Prostate gland (tissue), 2 donors: ENCODE results near the gene POT1.

ENCODE experiments used
- POLR2A ChIP-seq: fragments of 450-650 bp; IDR thresholded peaks from one replicate; pipeline ENCODE4 v1.6.1; 2016; ENCODE audit warnings: antibody characterized with exemption, mild to moderate bottlenecking
- TF ChIP-seq, protein P1 (sequence below), 4 experiments: fragments of 200-600 bp in 2 of 4; fragments of 450-650 bp in 2 of 4; sonication (generic) in 2 of 4; IDR thresholded peaks; 1 replicate in 3 of 4; 2 replicates in 1 of 4; pipeline ENCODE4 v1.5.1; 2016 to 2019; ENCODE audit warnings: antibody characterized with exemption in 4 of 4, mild to moderate bottlenecking in 2 of 4, moderate library complexity in 2 of 4

DNA sequence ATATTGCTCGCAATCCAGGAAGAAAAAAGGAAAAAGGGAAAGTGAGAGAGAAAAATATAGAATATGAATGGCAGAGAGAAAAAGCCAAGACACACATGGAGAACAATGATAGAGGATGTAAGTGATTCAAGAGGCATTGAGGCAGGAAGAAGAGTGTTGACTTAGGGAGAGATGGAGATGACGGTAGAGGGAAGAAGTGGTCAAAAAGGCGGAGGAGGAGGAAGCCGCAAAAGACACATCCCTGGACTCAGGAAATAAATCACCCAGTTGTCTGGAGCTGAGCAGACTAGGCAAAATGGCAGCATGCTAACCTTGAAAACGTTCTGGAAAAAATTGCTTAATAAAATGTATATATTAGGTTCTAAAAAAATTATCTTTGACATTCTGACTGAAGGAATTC is 146.4 kb downstream of the POT1 start:
- TF ChIP-seq, protein P1, sequence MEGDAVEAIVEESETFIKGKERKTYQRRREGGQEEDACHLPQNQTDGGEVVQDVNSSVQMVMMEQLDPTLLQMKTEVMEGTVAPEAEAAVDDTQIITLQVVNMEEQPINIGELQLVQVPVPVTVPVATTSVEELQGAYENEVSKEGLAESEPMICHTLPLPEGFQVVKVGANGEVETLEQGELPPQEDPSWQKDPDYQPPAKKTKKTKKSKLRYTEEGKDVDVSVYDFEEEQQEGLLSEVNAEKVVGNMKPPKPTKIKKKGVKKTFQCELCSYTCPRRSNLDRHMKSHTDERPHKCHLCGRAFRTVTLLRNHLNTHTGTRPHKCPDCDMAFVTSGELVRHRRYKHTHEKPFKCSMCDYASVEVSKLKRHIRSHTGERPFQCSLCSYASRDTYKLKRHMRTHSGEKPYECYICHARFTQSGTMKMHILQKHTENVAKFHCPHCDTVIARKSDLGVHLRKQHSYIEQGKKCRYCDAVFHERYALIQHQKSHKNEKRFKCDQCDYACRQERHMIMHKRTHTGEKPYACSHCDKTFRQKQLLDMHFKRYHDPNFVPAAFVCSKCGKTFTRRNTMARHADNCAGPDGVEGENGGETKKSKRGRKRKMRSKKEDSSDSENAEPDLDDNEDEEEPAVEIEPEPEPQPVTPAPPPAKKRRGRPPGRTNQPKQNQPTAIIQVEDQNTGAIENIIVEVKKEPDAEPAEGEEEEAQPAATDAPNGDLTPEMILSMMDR (IDR thresholded peaks at IDR 0.05): no peak
- TF ChIP-seq POLR2A: no peak
